ENCODE results near the gene PRKCA.
A peak's percentile ranks its signal among the peaks of the same experiment; 100 is the strongest.

Gene PRKCA

DNA sequence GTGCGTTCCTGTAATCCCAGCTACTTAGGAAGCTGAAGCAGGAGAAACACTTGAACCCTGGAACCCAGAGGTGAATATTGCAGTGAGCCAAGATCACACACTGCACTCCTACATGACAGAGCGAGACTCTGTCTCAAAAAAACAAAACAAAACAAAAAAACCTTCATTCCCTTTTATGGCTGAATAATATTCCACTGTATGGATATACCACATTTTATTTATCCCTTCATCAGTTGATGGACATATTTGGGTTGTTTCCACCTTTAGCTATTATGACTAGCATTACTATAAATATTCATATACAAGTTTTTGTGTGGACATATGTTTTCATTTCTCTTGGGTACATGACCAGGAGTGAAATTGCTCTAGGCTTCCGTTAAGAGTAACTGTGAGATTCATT, 30.9 kb upstream of the PRKCA start:
- TF ChIP-seq, protein P1, sequence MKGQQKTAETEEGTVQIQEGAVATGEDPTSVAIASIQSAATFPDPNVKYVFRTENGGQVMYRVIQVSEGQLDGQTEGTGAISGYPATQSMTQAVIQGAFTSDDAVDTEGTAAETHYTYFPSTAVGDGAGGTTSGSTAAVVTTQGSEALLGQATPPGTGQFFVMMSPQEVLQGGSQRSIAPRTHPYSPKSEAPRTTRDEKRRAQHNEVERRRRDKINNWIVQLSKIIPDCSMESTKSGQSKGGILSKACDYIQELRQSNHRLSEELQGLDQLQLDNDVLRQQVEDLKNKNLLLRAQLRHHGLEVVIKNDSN (IDR thresholded peaks at IDR 0.05): no peak
- TF ChIP-seq EP300 (IDR thresholded peaks at IDR 0.05; ENCODE audit: borderline replicate concordance) (no peak), CEBPB (IDR thresholded peaks at IDR 0.05) (no peak), YY1 (IDR thresholded peaks at IDR 0.05; ENCODE audit: low read depth) (no peak), EGR1 (IDR thresholded peaks at IDR 0.05) (no peak), CREB1 (IDR thresholded peaks at IDR 0.05; ENCODE audit: low read depth) (no peak), FOXM1 (IDR thresholded peaks at IDR 0.05; ENCODE audit: borderline replicate concordance, low read depth) (no peak)
- TF ChIP-seq, protein P2, sequence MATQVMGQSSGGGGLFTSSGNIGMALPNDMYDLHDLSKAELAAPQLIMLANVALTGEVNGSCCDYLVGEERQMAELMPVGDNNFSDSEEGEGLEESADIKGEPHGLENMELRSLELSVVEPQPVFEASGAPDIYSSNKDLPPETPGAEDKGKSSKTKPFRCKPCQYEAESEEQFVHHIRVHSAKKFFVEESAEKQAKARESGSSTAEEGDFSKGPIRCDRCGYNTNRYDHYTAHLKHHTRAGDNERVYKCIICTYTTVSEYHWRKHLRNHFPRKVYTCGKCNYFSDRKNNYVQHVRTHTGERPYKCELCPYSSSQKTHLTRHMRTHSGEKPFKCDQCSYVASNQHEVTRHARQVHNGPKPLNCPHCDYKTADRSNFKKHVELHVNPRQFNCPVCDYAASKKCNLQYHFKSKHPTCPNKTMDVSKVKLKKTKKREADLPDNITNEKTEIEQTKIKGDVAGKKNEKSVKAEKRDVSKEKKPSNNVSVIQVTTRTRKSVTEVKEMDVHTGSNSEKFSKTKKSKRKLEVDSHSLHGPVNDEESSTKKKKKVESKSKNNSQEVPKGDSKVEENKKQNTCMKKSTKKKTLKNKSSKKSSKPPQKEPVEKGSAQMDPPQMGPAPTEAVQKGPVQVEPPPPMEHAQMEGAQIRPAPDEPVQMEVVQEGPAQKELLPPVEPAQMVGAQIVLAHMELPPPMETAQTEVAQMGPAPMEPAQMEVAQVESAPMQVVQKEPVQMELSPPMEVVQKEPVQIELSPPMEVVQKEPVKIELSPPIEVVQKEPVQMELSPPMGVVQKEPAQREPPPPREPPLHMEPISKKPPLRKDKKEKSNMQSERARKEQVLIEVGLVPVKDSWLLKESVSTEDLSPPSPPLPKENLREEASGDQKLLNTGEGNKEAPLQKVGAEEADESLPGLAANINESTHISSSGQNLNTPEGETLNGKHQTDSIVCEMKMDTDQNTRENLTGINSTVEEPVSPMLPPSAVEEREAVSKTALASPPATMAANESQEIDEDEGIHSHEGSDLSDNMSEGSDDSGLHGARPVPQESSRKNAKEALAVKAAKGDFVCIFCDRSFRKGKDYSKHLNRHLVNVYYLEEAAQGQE (IDR thresholded peaks at IDR 0.05; ENCODE audit: low read depth): no peak

DNA sequence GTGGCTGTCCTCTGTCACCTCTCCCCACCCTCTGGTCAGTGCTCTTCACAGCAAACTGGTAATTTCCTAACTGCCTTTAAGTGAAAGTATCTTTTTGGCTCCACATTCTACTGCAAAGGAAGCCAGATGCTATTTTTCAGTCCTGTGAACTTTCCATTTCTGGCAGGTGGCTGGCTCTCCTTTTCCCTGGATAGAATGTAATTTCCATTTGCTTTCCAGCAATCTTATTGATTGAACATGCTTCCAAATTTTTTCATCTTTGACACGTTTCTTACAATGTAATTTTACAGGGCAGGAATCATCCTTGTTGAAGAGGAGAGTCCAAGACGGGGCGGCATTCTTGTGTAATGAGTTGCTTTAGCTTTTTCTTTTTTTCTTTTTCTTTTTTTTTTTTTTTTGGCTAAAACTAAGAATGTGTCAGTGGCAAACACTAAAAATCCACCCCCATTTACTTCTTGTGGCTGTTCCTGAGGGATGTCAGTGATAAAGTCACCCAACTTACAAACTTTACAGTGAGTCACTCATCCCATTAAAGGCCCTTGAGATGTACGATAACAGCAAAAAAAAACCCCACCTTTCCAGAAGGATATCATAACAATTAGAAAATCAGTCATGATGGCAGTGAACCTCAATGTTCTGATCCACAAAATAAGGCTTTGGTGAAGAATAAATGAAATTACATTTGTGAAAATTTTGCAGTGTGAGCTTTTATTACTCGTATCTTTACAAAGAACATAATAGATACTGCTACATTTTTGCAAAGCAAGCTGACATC, 29.4 kb upstream of the PRKCA start:
- TF ChIP-seq YY1 (IDR thresholded peaks at IDR 0.05; ENCODE audit: low read depth) (no peak), FOXM1 (IDR thresholded peaks at IDR 0.05; ENCODE audit: borderline replicate concordance, low read depth) (no peak), CREB1 (IDR thresholded peaks at IDR 0.05; ENCODE audit: low read depth) (no peak), EP300 (IDR thresholded peaks at IDR 0.05; ENCODE audit: borderline replicate concordance) (no peak)
- TF ChIP-seq, protein P1 (IDR thresholded peaks at IDR 0.05): no peak

DNA sequence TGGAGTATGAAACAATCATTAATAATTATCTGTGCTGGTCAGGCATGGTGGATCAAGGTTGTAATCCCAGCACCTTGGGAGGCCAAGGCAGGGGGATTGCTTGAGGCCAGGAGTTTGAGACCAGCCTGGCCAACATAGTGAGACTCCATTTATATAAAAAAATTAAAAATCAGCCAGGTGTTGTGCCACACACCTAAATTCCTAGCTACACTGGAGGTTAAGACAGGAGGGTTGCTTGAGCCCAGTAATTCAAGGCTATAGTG, 28.9 kb upstream of the PRKCA start:
- no peak for TF ChIP-seq FOXM1 (IDR thresholded peaks at IDR 0.05; ENCODE audit: borderline replicate concordance, low read depth)
- TF ChIP-seq, protein P3, sequence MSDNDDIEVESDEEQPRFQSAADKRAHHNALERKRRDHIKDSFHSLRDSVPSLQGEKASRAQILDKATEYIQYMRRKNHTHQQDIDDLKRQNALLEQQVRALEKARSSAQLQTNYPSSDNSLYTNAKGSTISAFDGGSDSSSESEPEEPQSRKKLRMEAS (IDR thresholded peaks at IDR 0.05): no peak
- no peak for TF ChIP-seq ZBTB7A (IDR thresholded peaks at IDR 0.05; ENCODE audit: low read depth)
- no peak for TF ChIP-seq CEBPB (IDR thresholded peaks at IDR 0.05)
- no peak for TF ChIP-seq TAF1 (IDR thresholded peaks at IDR 0.05; ENCODE audit: low read depth)
- TF ChIP-seq EGR1 (IDR thresholded peaks at IDR 0.05): no peak
- TF ChIP-seq NFIC (IDR thresholded peaks at IDR 0.05): no peak
- TF ChIP-seq TEAD4 (IDR thresholded peaks at IDR 0.05): no peak
- TF ChIP-seq, protein P1 (IDR thresholded peaks at IDR 0.05): no peak
- no peak for TF ChIP-seq CREB1 (IDR thresholded peaks at IDR 0.05; ENCODE audit: low read depth)
- TF ChIP-seq TCF12 (IDR thresholded peaks at IDR 0.05; ENCODE audit: low read depth): no peak
- TF ChIP-seq YY1 (IDR thresholded peaks at IDR 0.05; ENCODE audit: low read depth): no peak
- TF ChIP-seq RAD21 (IDR thresholded peaks at IDR 0.05; ENCODE audit: low read depth): no peak
- TF ChIP-seq EP300 (IDR thresholded peaks at IDR 0.05; ENCODE audit: borderline replicate concordance): no peak
- TF ChIP-seq, protein P2 (IDR thresholded peaks at IDR 0.05; ENCODE audit: low read depth): no peak

DNA sequence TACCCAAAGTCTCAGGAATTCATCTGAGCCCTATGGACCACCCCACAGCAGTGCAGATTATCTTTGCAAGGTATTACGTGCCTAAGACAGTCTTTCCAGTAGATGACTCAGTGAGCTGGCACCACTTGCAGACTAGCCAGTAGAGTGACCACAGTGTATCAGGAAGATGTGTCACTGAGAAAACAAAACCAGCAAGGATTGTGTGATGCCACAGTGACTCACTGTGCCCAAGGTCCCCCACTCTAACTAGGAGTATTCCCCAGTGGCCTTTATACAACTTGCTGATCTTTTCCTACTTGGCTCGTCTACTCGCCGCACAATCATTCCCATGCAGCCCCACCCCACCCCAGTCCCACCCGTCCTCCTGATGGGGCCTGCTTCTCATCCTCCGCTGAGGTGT, 26.8 kb upstream of the PRKCA start:
- no peak for TF ChIP-seq YY1 (IDR thresholded peaks at IDR 0.05; ENCODE audit: low read depth)
- TF ChIP-seq CREB1 (IDR thresholded peaks at IDR 0.05; ENCODE audit: low read depth): no peak
- TF ChIP-seq RAD21 (IDR thresholded peaks at IDR 0.05; ENCODE audit: low read depth): no peak
- no peak for TF ChIP-seq EP300 (IDR thresholded peaks at IDR 0.05; ENCODE audit: borderline replicate concordance)
- TF ChIP-seq NFIC (IDR thresholded peaks at IDR 0.05): peak; percentile 58
- TF ChIP-seq TCF12 (IDR thresholded peaks at IDR 0.05; ENCODE audit: low read depth): no peak
- TF ChIP-seq EGR1 (IDR thresholded peaks at IDR 0.05): no peak
- TF ChIP-seq, protein P1 (IDR thresholded peaks at IDR 0.05): no peak
- TF ChIP-seq, protein P2 (IDR thresholded peaks at IDR 0.05; ENCODE audit: low read depth): no peak
